Fibroblast of lung (primary cell): Measurements from ENCODE around the gene TCF4. TPM values are rescaled to one million over a fixed set of nuclear protein-coding genes. Genes with fewer than 3 reads are reported as not detected.

Experiments used
- DNase-seq, 2 donors: peaks; one replicate each; pipeline versions ENCODE4 v3.0.0 to v3.0.0-alpha.2; 2010; ENCODE audit warnings: low read depth in 2 of 2
- H2AFZ ChIP-seq: 2 replicates; pipeline ENCODE4 v1.5.1; 2012; ENCODE audit warnings: low read length, control low read depth, inconsistent platforms
- H3K27ac ChIP-seq: 2 replicates; pipeline ENCODE4 v1.5.1; 2011; ENCODE audit warnings: low read length, control low read depth; ENCODE audit not compliant: insufficient read depth
- H3K27me3 ChIP-seq: 2 replicates; pipeline ENCODE4 v1.5.1; 2011; ENCODE audit warnings: mild to moderate bottlenecking, low read length; ENCODE audit not compliant: control insufficient read depth, insufficient read depth
- H3K36me3 ChIP-seq: 2 replicates; pipeline ENCODE4 v1.5.1; 2011; ENCODE audit warnings: low read length; ENCODE audit not compliant: control insufficient read depth, insufficient read depth
- H3K4me1 ChIP-seq: 2 replicates; pipeline ENCODE4 v1.5.1; 2011; ENCODE audit warnings: low read length; ENCODE audit not compliant: control insufficient read depth, insufficient read depth; ENCODE audit errors: extremely low read depth
- H3K4me2 ChIP-seq: 2 replicates; pipeline ENCODE4 v1.5.1; 2011; ENCODE audit warnings: low read length, control low read depth; ENCODE audit not compliant: insufficient read depth; ENCODE audit errors: extremely low read depth
- H3K4me3 ChIP-seq, 4 experiments: fragments of 200-600 bp in 1 of 4; sonication (generic) in 1 of 4; replicated peaks in 1 of 4; 2 replicates each; pipeline ENCODE4 v1.5.1; 2011 to 2016; ENCODE audit warnings: low read length in 4 of 4, low read depth in 3 of 4, mild to moderate bottlenecking in 3 of 4, control low read depth in 2 of 4, inconsistent platforms in 1 of 4, mixed read lengths in 1 of 4; ENCODE audit not compliant: insufficient read depth in 1 of 4; ENCODE audit errors: control extremely low read depth in 1 of 4
- H3K79me2 ChIP-seq: 2 replicates; pipeline ENCODE4 v1.5.1; 2012; ENCODE audit warnings: mild to moderate bottlenecking, low read length, inconsistent platforms; ENCODE audit not compliant: control insufficient read depth, insufficient read depth
- H3K9ac ChIP-seq: 2 replicates; pipeline ENCODE4 v1.5.1; 2011; ENCODE audit warnings: mild to moderate bottlenecking, low read length, control low read depth; ENCODE audit not compliant: insufficient read depth
- H3K9me3 ChIP-seq: 2 replicates; pipeline ENCODE4 v1.5.1; 2012; ENCODE audit warnings: low read depth, low read length; ENCODE audit not compliant: control insufficient read depth, insufficient read depth
- H4K20me1 ChIP-seq: 2 replicates; pipeline ENCODE4 v1.5.1; 2011; ENCODE audit warnings: low read length; ENCODE audit not compliant: control insufficient read depth, insufficient read depth; ENCODE audit errors: extremely low read depth
- EZH2 ChIP-seq: IDR thresholded peaks from 2 replicates; pipeline ENCODE4 v1.5.1; 2012; ENCODE audit warnings: low read length, control low read depth, mild to moderate bottlenecking; ENCODE audit errors: missing control alignments
- polyA plus RNA-seq, 2 donors: library from polyadenylated mRNA; depleted of rRNA in 1 of 2; stranded (reverse) in 1 of 2; unstranded in 1 of 2; fragments of >200 nt; gene quantifications; 2 replicates each; pipeline ENCODE4 v1.2.1, GENCODE V29; 2011 to 2012; ENCODE audit warnings: missing spikeins in 1 of 2
- total RNA-seq: library from RNA; depleted of rRNA; stranded (reverse); fragments of >200 nt; gene quantifications from 2 replicates; pipeline ENCODE4 v1.2.1, GENCODE V29; 2014
- TF ChIP-seq, protein P1 (sequence below), 2 donors: IDR thresholded peaks in 1 of 2; conservative IDR thresholded peaks in 1 of 2; 1 replicate in 1 of 2; 2 replicates in 1 of 2; pipeline ENCODE4 v1.5.1; 2011 to 2012; ENCODE audit warnings: low read length in 2 of 2, control low read depth in 1 of 2, inconsistent platforms in 1 of 2, low read depth in 1 of 2, mild to moderate bottlenecking in 1 of 2

The TCF4 gene
- total and polyA plus RNA-seq, 2 donors (not counting 1 experiment from before 2014, with no cell fraction given): 48.9 to 57.6 TPM

GRCh38 chr18:55219059-55219458 is 368.9 kb downstream of the TCF4 start:
- no peak overlapping the region for H3K9ac ChIP-seq
- no peak overlapping the region for H3K4me3 ChIP-seq
- H3K27me3 ChIP-seq: no peaks in the 10 kb centered on the region
- H4K20me1 ChIP-seq: no peaks in the 10 kb centered on the region
- DNase-seq: no peak
- H3K36me3 ChIP-seq: no peaks in the 10 kb centered on the region
- no peaks in the 10 kb centered on the region for H3K9me3 ChIP-seq
- no peak overlapping the region for H2AFZ ChIP-seq
- no peaks in the 10 kb centered on the region for H3K4me1 ChIP-seq
- TF ChIP-seq, protein P1, sequence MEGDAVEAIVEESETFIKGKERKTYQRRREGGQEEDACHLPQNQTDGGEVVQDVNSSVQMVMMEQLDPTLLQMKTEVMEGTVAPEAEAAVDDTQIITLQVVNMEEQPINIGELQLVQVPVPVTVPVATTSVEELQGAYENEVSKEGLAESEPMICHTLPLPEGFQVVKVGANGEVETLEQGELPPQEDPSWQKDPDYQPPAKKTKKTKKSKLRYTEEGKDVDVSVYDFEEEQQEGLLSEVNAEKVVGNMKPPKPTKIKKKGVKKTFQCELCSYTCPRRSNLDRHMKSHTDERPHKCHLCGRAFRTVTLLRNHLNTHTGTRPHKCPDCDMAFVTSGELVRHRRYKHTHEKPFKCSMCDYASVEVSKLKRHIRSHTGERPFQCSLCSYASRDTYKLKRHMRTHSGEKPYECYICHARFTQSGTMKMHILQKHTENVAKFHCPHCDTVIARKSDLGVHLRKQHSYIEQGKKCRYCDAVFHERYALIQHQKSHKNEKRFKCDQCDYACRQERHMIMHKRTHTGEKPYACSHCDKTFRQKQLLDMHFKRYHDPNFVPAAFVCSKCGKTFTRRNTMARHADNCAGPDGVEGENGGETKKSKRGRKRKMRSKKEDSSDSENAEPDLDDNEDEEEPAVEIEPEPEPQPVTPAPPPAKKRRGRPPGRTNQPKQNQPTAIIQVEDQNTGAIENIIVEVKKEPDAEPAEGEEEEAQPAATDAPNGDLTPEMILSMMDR (conservative IDR thresholded peaks at IDR 0.05 in 1 of 2, IDR thresholded peaks at IDR 0.05 in 1 of 2; ENCODE audit: low read depth in 1 of 2, low read length in 2 of 2): no peak
- no peak for TF ChIP-seq EZH2
- no peaks in the 10 kb centered on the region for H3K79me2 ChIP-seq
- H3K4me2 ChIP-seq: no peak overlapping the region
- H3K27ac ChIP-seq: no peak overlapping the region

DNA sequence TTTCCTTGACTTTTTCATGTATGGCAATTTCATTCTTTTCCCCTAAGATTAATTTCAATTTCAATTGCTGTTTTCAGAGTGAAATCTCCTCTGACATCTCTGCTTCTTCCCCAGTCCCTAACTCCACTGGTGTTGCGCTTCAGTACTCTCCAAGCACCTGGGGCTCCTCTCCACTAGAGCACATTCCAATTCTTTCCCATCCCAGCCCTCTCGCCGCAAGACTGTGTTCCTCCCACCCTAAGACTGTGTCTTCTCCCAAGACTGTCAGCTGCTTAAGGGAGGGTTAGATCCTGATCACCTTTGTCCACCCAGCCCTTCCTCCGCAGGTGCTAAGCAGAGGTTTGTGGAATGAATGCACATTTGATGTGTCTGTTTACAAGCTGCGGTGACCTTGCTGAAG is 373.0 kb downstream of the TCF4 start:
- Histone ChIP-seq H3K36me3 (no peaks in the 10 kb centered on the region), H3K4me3 (no peak overlapping the region), H3K79me2 (no peaks in the 10 kb centered on the region), H3K4me1 (no peaks in the 10 kb centered on the region), H3K27me3 (no peaks in the 10 kb centered on the region), H3K27ac (no peak overlapping the region), H2AFZ (no peak overlapping the region), H3K9me3 (no peaks in the 10 kb centered on the region), H3K4me2 (no peak overlapping the region), H4K20me1 (no peaks in the 10 kb centered on the region), H3K9ac (no peak overlapping the region)
- DNase-seq: no peak
- TF ChIP-seq, protein P1 (conservative IDR thresholded peaks at IDR 0.05 in 1 of 2, IDR thresholded peaks at IDR 0.05 in 1 of 2; ENCODE audit: low read depth in 1 of 2, low read length in 2 of 2): no peak
- TF ChIP-seq EZH2: no peak

DNA sequence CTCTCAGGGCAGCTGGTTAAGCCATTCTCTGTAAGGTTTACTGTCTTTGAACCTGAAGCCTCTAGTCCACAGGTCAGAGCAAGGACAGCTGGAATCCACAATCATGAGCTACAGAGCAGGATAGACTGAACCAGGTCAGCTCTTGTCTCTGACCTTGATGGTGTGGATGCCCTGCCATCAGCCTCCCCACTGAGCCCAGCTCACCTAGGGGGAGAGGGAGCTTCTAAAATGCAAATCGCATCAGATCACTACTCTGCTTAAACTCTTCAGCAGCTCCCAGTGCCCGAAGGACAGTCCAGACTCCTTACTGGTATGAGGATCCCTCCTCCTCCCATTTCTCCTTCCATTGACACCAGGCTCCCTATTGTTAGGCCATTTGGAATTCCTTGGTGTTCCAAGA is 373.5 kb downstream of the TCF4 start:
- Histone ChIP-seq H3K79me2 (no peaks in the 10 kb centered on the region), H3K27me3 (no peaks in the 10 kb centered on the region), H3K4me1 (no peaks in the 10 kb centered on the region), H3K9ac (no peak overlapping the region), H4K20me1 (no peaks in the 10 kb centered on the region), H3K4me2 (no peak overlapping the region), H3K36me3 (no peaks in the 10 kb centered on the region), H3K4me3 (no peak overlapping the region), H2AFZ (no peak overlapping the region), H3K27ac (no peak overlapping the region), H3K9me3 (no peaks in the 10 kb centered on the region)
- TF ChIP-seq, protein P1 (conservative IDR thresholded peaks at IDR 0.05 in 1 of 2, IDR thresholded peaks at IDR 0.05 in 1 of 2; ENCODE audit: low read depth in 1 of 2, low read length in 2 of 2): no peak
- no peak for TF ChIP-seq EZH2
- DNase-seq: no peak
